Activated CD4-positive, alpha-beta T cell treated with anti-CD3 and anti-CD28 coated beads for 1 hour (primary cell): ENCODE data around the gene PRR30.
"Not testable (repeated sequence)": the region's sequence is repeated elsewhere in the genome, so short reads cannot be mapped to it uniquely, and the experiment has no call there.

Experiments used
- DNase-seq: peaks from one replicate; pipeline ENCODE4 v3.0.0-alpha.2; 2020

The PRR30 gene

GRCh38 chr2:27139310-27139709, at the start of gene PRR30:
Gene PRR30 (minus strand): TSS chr2:27139410. CDS start chr2:27138329, 1,081 bp downstream.
- DNase-seq: no peak

DNA sequence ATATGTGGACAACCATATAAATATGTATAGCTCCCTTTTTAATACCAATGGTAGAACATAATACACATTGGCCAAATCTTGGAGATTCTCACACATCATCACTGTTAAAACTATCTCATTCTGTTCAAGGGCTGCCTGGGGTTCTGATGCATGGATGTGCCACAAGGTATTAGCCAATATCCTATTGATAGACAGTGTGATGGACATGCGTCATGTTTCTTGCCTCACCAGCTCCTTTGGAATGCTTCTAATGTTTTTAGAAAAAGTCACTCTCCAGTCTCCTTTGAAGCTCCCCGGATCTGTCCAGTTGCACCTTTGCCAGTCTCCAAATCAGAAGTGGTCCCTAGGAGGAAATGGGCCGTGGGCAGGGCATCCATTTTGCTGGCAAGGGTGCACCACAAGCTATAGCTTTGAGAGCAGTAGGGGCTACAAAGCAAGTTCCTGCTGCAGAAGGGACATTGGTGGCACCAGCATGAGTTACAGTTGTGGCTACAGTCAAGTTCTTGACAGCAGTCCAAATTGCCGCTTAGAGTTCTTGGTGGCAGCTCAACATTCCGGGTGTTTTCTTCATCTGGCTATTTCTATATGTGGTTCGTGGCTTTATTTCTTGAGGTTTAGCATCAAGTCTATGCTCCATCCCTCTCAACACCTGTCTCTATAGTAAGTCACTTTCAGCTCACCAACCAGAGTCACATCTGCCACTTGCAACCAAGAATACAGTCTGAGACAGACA, 47.6 kb upstream of the PRR30 start:
- DNase-seq: no peak

DNA sequence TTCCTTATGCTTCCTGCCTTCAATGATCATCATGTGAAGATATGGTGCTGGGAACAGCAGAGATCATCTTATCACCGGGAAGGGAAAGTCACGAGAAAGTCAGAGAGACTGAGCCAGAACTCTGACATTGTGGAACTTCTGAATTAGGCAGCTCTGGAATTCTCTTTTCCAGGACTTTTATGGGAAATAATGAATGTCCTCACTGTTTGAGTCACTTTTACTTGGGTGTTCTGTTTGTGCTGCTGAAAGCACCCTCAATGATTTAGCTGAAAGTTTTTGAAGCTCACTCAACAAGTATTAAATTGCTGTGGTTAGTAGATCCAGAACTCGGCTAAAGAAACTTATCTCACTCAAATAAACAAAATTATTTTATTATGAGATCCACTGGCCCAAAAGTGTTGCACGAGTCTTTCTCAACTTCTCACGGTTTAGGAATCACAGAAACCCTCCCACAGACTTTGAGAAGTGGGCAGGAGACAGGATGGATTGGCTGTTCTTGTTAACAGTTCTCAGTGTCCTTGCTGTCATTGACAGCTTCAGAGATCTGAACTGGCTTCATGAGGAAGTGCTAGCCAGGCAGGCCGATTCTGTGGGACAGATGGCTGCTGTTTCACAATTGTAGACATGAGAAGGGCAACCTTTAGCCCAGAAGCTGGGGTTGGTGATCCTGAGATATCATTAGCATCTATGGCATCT, 46.3 kb upstream of the PRR30 start:
- no peak for DNase-seq

DNA sequence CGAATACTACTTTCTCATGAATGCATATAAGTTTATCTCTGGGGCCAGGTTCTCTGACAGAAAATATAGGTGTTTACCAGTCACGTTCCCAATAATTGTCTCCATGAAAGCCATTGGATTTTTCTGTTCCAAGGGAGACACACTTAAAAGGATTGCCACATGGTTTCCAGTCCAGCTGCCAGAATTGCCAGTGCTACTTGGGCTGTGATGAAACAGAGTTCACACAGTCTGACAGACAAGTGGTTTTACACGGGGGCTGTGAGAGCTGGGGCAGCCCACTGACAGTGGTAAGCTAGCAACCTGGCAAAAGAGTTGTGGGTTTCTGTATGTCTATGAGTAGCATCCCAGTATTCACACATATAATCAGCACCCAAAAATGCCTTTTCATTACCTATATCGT, 44.9 kb upstream of the PRR30 start:
- DNase-seq: no peak

DNA sequence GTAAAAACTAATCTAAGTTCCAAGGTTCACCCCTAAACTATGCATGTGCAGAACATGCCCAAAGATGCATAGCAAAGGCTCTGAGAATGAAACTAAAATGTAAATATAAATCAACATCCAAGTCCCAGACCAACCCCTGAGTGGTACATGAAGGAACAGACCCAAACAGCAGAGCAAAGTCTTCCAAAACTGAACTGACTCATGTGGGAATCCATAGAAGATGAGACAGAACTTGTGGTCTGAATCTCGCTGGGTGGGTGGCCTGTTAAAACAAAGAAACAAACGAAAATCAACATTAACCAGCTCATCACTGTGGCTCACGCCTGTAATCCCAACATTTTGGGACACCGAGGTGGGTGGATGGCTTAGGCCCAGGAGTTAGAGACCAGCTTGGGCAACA, 43.1 kb upstream of the PRR30 start:
- DNase-seq: no peak

DNA sequence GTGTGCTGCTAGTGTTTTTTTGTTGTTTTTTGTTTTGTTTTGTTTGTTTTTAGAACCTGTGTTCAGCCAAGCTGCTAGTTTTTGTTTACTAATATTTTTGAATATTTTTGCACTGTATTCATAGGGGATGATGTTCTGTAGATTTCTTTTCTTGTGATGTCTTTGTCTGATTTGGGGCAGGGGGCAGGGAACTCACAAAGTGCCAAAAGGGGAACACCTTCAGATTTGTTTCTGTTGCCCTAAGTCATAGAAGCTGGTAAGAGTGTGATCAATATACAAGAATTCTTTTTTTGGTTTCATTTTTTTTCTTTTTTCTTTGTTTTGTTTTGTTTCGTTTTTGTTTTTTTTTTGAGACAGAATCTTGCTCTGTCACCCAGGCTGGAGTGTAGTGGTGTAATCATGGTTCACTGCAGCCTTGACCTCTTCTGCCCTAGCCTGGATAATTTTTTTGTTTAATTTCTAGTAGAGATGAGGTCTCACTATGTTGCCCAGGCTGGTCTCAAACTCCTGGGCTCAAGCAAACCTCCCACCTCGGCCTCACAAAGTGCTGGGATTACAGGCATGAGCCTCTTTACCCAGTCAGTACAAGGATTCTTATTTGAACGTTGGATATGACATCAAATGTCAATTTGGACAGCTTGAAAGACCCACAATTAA, 40.3 kb upstream of the PRR30 start:
- no peak for DNase-seq

GRCh38 chr2:27178469-27178868, 39.3 kb upstream of the PRR30 start:
- no peak for DNase-seq

- DNase-seq: no peak
These were observed 38.5 kb upstream of the PRR30 start for GRCh38 chr2:27177441-27178351.

- not testable (repeated sequence) for DNase-seq
These were observed 36.6 kb upstream of the PRR30 start for GRCh38 chr2:27175781-27176180.

GRCh38 chr2:27175330-27175729, 36.1 kb upstream of the PRR30 start:
- DNase-seq: no peak

GRCh38 chr2:27174638-27175037, 35.4 kb upstream of the PRR30 start:
- DNase-seq: no peak

GRCh38 chr2:27171351-27171848, 32.2 kb upstream of the PRR30 start:
- no peak for DNase-seq

DNA sequence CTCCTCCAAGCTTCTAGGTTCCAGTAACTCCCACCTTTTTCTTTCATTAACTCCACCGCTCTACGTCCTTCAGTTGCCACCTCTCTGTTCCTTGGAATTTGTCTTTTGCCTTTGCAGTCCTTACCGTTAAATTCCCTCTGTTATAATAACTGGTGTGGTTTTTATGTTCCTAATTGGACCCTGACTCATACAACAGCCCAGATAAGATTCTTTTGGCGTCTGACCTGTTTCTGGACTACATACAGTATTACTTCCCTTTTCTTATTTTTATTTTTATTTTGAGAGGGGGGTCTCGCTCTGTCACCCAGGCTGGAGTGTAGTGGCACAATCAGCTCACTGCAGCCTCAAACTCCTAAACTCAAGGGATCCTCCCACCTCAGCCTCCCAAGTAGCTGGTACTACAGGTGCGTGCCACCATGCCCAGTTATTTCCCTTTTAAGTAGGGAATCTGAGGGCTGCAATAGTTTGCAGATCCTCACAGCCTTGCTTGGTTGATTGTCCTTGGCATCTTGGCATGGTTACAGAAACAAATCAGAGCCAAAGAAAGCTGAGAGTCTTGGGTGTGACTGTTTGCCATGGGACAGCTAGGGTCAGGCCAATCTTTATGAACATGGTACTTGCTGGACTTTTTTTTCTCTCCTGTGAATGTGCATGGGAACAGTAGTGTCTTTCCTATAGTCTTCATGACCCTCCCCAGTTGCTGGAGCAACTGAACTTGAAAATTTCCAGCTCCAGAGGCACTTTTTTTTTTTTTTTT, 31.5 kb upstream of the PRR30 start:
- DNase-seq: no peak

DNA sequence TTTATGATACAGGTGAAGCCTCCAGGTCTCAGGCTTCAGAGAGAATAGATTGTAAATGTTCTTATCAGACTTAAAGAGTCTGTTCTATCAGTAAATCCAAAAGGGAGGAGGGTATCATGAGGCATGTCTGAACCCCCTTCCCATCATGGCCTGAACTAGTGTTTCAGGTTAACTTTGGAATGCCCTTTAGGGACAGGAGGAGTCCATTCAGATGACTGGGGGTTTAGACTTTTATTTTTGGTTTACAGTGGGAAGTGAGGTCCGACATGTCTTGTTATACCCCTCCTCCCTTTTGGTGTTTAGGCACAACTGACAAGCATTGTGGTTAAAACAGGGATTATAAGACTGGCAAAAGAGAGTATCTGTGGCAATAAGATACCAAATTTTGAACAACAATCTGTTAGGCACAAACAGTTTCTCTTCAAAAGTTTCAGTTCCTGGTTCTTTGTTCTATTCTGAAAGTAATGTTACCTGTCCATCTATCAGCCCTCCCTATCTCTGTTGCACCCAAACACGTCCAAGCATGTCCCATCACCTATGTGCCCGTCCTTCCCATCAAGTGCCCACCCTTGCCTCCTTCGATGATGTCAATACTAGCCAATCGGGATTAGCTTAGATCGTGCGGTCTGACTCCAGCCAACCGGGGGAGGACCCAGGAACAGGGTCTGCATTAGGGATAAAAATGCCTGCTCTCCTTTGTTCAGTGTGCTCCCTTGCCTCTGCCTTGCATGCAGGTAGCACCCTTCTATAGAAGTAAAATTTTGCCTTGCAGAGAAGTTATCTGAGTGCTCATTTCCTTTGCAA, 26.0 kb upstream of the PRR30 start:
- no peak for DNase-seq

- DNase-seq: no peak
These were observed 23.2 kb upstream of the PRR30 start for GRCh38 chr2:27162151-27163121.

- no peak for DNase-seq
These were observed 21.0 kb upstream of the PRR30 start for GRCh38 chr2:27160191-27160590.

GRCh38 chr2:27159271-27159670, 20.1 kb upstream of the PRR30 start:
- no peak for DNase-seq

GRCh38 chr2:27158468-27158867, 19.3 kb upstream of the PRR30 start:
- DNase-seq: no peak

DNA sequence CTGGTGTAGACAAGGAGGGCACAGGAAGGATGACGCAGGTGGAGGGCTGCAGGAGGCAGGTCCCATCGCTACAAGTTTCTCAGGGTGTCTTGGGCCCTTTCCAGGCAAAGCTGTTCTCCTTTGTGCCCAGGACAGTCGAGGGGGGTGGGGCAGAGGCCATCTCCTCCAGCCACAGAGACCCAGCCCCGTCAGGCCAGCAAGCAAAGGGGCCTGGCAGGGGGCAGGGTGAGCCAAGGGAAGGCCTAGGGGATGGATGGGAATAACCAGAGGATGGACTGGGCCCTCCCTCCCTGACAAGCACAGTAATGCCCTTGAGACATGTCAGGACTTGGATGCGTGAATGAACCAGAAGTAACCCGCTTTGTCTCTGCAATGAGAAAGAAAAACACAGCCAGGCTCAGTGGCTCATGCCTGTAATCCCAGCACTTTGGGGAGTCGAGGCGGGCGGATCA, 15.9 kb upstream of the PRR30 start:
- no peak for DNase-seq

DNA sequence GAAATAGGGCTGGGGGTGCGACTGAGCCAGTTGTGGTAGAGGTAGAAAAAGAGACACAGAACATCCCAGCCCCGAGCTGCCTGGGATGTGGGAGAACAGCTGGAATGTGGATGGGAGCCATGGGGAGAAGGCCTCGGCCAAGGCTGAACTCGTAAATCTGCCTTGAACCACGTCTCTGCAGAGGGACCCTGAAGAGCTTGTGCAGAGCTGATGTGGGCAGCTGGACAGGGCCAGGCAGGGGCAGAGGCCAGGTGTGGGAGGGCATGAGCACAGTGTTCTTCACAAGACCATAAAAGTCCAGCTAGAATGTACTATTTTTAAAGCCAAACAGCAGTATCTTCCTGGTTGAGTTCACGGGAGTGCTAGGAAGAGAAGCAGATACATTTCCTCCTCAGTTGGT, 15.3 kb upstream of the PRR30 start:
- DNase-seq: no peak
